IMR-90 (cell line): ENCODE data around the gene SYTL3. TPM values are rescaled to one million over a fixed set of nuclear protein-coding genes. Genes with fewer than 3 reads are reported as not detected.

Experiments used
- ATAC-seq: fragments of 200-7000 bp; cut with Tn5 transposase; 2 replicates; pipeline ENCODE4 v1.9.1; 2020; ENCODE audit warnings: low read depth, mild to moderate bottlenecking, moderate library complexity
- BruUV-seq: library from RNA; stranded (reverse); fragments of 400-500 nt; replicated peaks from 2 replicates; lab custom pipeline; 2021; lab: Mats Ljungman, UMichigan
- CTCF ChIA-PET: fragments of 300-600 bp; formaldehyde crosslinking; extraction: SDS; loops from one replicate; lab custom pipeline; 2021; ENCODE audit warnings: antibody characterized with exemption; lab: Yijun Ruan, JAX
- POLR2A ChIA-PET: fragments of 300-600 bp; sonication (Branson Sonifier 250); formaldehyde crosslinking; loops from one replicate; lab custom pipeline; 2022; ENCODE audit warnings: antibody characterized with exemption; ENCODE audit not compliant: unreplicated experiment; lab: Charles Lee
- DNase-seq: peaks from one replicate; pipeline ENCODE4 v3.0.0; 2013
- H2AFZ ChIP-seq: replicated peaks from 2 replicates; pipeline ENCODE3; 2013; ENCODE audit warnings: low read length, mild to moderate bottlenecking; ENCODE audit not compliant: poor library complexity
- H2AK5ac ChIP-seq: 2 replicates; pipeline ENCODE4 v1.6.1; 2013; ENCODE audit warnings: low read depth, low read length, inconsistent platforms
- H2AK9ac ChIP-seq: replicated peaks from 2 replicates; pipeline ENCODE3; 2013; ENCODE audit warnings: mild to moderate bottlenecking, low read depth, low read length, moderate library complexity; ENCODE audit not compliant: poor library complexity
- H2BK120ac ChIP-seq: 2 replicates; pipeline ENCODE4 v1.6.1; 2013; ENCODE audit warnings: low read depth, low read length, inconsistent platforms
- H2BK15ac ChIP-seq: 3 replicates; pipeline ENCODE4 v1.6.1; 2013; ENCODE audit warnings: low read depth, low read length, inconsistent platforms
- H2BK20ac ChIP-seq: 2 replicates; pipeline ENCODE4 v1.6.1; 2013; ENCODE audit warnings: low read depth, mild to moderate bottlenecking, inconsistent platforms, low read length, moderate library complexity
- H2BK5ac ChIP-seq: 2 replicates; pipeline ENCODE4 v1.6.1; 2013; ENCODE audit warnings: mild to moderate bottlenecking, low read depth, low read length, inconsistent platforms; ENCODE audit not compliant: poor library complexity, severe bottlenecking
- H3K14ac ChIP-seq: replicated peaks from 2 replicates; pipeline ENCODE4 v1.6.1; 2013; ENCODE audit warnings: low read depth, low read length, inconsistent platforms
- H3K18ac ChIP-seq: 2 replicates; pipeline ENCODE4 v1.6.1; 2013; ENCODE audit warnings: low read depth, low read length, control low read depth
- H3K23ac ChIP-seq: 2 replicates; pipeline ENCODE4 v1.6.1; 2013; ENCODE audit warnings: low read depth, low read length, inconsistent platforms
- H3K27ac ChIP-seq: 2 replicates; pipeline ENCODE4 v1.5.1; 2013; ENCODE audit warnings: mild to moderate bottlenecking, control low read depth, low read length; ENCODE audit not compliant: insufficient read depth
- H3K27me3 ChIP-seq: 2 replicates; pipeline ENCODE4 v1.6.1; 2013; ENCODE audit warnings: low read length; ENCODE audit not compliant: control insufficient read depth, insufficient read depth
- H3K36me3 ChIP-seq: 2 replicates; pipeline ENCODE4 v1.6.1; 2013; ENCODE audit warnings: low read length, mixed read lengths; ENCODE audit not compliant: control insufficient read depth, insufficient read depth
- H3K4ac ChIP-seq: 2 replicates; pipeline ENCODE4 v1.6.1; 2013; ENCODE audit warnings: low read depth, low read length, inconsistent platforms
- H3K4me1 ChIP-seq: 2 replicates; pipeline ENCODE4 v1.6.1; 2013; ENCODE audit warnings: low read length, mixed read lengths; ENCODE audit not compliant: control insufficient read depth, insufficient read depth
- H3K4me2 ChIP-seq: 2 replicates; pipeline ENCODE4 v1.6.1; 2013; ENCODE audit warnings: low read depth, mild to moderate bottlenecking, control low read depth, low read length, moderate library complexity
- H3K4me3 ChIP-seq: 2 replicates; pipeline ENCODE4 v1.5.1; 2013; ENCODE audit warnings: low read depth, mild to moderate bottlenecking, control low read depth, low read length, moderate library complexity; ENCODE audit not compliant: insufficient read depth
- H3K56ac ChIP-seq: 2 replicates; pipeline ENCODE4 v1.6.1; 2013; ENCODE audit warnings: low read length, inconsistent platforms; ENCODE audit not compliant: insufficient read depth; ENCODE audit errors: extremely low read depth
- H3K79me1 ChIP-seq, 2 experiments: 2 replicates each; pipeline ENCODE4 v1.6.1; 2013; ENCODE audit warnings: low read length in 2 of 2, inconsistent platforms in 1 of 2, low read depth in 1 of 2
- H3K9ac ChIP-seq: 2 replicates; pipeline ENCODE4 v1.6.1; 2013; ENCODE audit warnings: low read depth, low read length, control low read depth
- H3K9me1 ChIP-seq: 2 replicates; pipeline ENCODE4 v1.6.1; 2013; ENCODE audit warnings: low read length, inconsistent platforms; ENCODE audit not compliant: insufficient read depth
- H3K9me3 ChIP-seq: 2 replicates; pipeline ENCODE4 v1.6.1; 2013; ENCODE audit warnings: low read length; ENCODE audit not compliant: control insufficient read depth, insufficient read depth
- H4K20me1 ChIP-seq: 2 replicates; pipeline ENCODE4 v1.6.1; 2013; ENCODE audit warnings: low read length, inconsistent platforms; ENCODE audit not compliant: insufficient read depth
- H4K5ac ChIP-seq: 2 replicates; pipeline ENCODE4 v1.6.1; 2013; ENCODE audit warnings: mild to moderate bottlenecking, low read depth, low read length, control low read depth
- H4K8ac ChIP-seq, 2 experiments: 2 replicates each; pipeline ENCODE4 v1.6.1; 2013; ENCODE audit warnings: low read depth in 2 of 2, low read length in 2 of 2, control low read depth in 1 of 2, inconsistent platforms in 1 of 2
- H4K91ac ChIP-seq: 2 replicates; pipeline ENCODE4 v1.6.1; 2013; ENCODE audit warnings: low read depth, low read length, inconsistent platforms; ENCODE audit not compliant: insufficient read depth
- RAD21 ChIP-seq: IDR thresholded peaks from 2 replicates; pipeline ENCODE4 v1.6.1; 2012; ENCODE audit warnings: low read length, improper control_type of control experiment
- RFX5 ChIP-seq: IDR thresholded peaks from 2 replicates; pipeline ENCODE4 v1.8.0; 2012; ENCODE audit warnings: low read depth, mild to moderate bottlenecking, low read length, moderate library complexity
- SMC3 ChIP-seq: fragments of 150-350 bp; IDR thresholded peaks from 2 replicates; pipeline ENCODE4 v1.6.1; 2016; ENCODE audit warnings: low read depth, mild to moderate bottlenecking, antibody characterized with exemption, low read length, moderate library complexity
- WGBS, 2 experiments: methylation state at CpG; one replicate each; pipeline versions ENCODE4 v1.1.5 to v1.1.7; 2013; ENCODE audit warnings: missing lambda C conversion rate in 2 of 2; ENCODE audit not compliant: insufficient read length in 1 of 2; ENCODE audit errors: extremely low coverage in 2 of 2; 5-methylcytosine and 5-hydroxymethylcytosine counted together
- dilution Hi-C: fragments of 300-500 bp; cut with HindIII; formaldehyde crosslinking; loops from one replicate; pipeline ENCODE4 v1.14.3; 2018; ENCODE audit warnings: low sequenced_read_pairs; ENCODE audit not compliant: unreplicated experiment
- in situ Hi-C: fragments of 300-500 bp; cut with MboI; formaldehyde crosslinking; loops from 3 replicates; pipeline ENCODE4 v1.14.3; 2019; ENCODE audit warnings: low sequenced_read_pairs, inconsistent platforms, mixed read lengths
- intact Hi-C: fragments of 100-400 bp; cut with micrococcal nuclease; formaldehyde crosslinking; loops from 2 replicates; pipeline ENCODE4 v1.10.0; 2022
- polyA plus RNA-seq, 3 experiments: library from polyadenylated mRNA; depleted of rRNA; stranded (reverse); fragments of >200 nt; gene quantifications; 2 replicates each; pipeline ENCODE4 v1.2.3, GENCODE V29; 2012; ENCODE audit warnings: low replicate concordance in 1 of 3
- total RNA-seq: library from RNA; depleted of rRNA; stranded (reverse); fragments of >200 nt; gene quantifications from 2 replicates; pipeline ENCODE4 v1.2.3, GENCODE V29; 2012
- TF ChIP-seq, protein P1 (sequence below): conservative IDR thresholded peaks from 2 replicates; pipeline ENCODE4 v1.5.1; 2012; ENCODE audit warnings: mild to moderate bottlenecking, low read depth, low read length, improper control_type of control experiment

The SYTL3 gene
- total and polyA plus RNA-seq, 2 of the 4 experiments (the other 2 are of a cell fraction) = 2.9 to 4.3 TPM

DNA sequence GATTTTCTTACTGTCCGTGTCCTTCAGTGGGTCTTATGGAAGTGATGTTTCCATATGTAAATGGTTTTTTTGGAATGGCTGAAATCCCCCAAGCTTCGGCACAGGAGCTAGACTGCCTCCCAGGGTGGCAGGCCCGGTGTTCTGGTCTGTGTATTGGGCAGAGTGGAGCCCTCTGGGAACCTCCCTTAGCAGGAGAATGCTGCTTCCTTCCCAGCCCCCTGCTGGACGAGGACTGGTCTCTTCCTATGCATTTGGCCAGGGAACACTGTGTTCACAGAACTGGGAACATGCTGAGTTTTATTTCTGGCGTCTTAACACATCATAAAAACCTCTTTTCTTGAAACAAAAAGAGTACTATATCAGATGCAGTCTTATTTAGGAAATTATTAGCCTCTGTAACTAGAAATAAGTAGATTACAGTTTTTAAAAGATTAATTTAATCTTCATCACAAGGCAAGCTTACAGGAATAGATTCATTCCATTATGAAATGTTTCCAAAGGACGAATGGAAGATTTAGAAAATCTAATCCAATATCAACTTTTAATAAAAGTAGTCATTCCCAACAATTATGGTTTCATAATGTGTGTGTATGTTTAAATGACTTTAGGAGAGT is 56.6 kb downstream of the SYTL3 start:
- H2BK15ac ChIP-seq = peak overlapping the region; percentile 55; the same call in 1 of the 3 replicates
- peak overlapping the region; percentile 72 for H2AK5ac ChIP-seq
- no peaks in the 10 kb centered on the region for H3K27me3 ChIP-seq
- no peak overlapping the region for H3K56ac ChIP-seq
- H3K4me3 ChIP-seq = no peak overlapping the region
- dilution Hi-C loops = no loop called here
- POLR2A ChIA-PET = no interaction called here
- ATAC-seq (peak; percentile 50; the same call in 1 of the 2 replicates), DNase-seq (peak; percentile 51)
- H4K5ac ChIP-seq = peak overlapping the region; percentile 53; the same call in 1 of the 2 replicates
- H3K9me1 ChIP-seq = peaks cover 3% of the 10 kb centered on the region; the same call in 1 of the 2 replicates
- no peaks in the 10 kb centered on the region for H4K20me1 ChIP-seq
- H3K18ac ChIP-seq = peak overlapping the region; percentile 24; the same call in 1 of the 2 replicates
- in situ Hi-C loops = loop anchor here (5.0 kb wide), 1 partner anchor 266 kb away; no protein-coding TSS in a partner anchor
- H3K23ac ChIP-seq = 0 out of 2 replicates have a peak overlapping the region, but pooled peaks have one; percentile 2
- no CpG with 5 or more reads among the region's 6 CpGs for WGBS, 2 experiments
- peak overlapping the region; percentile 71 for H3K4ac ChIP-seq
- TF ChIP-seq, protein P1, sequence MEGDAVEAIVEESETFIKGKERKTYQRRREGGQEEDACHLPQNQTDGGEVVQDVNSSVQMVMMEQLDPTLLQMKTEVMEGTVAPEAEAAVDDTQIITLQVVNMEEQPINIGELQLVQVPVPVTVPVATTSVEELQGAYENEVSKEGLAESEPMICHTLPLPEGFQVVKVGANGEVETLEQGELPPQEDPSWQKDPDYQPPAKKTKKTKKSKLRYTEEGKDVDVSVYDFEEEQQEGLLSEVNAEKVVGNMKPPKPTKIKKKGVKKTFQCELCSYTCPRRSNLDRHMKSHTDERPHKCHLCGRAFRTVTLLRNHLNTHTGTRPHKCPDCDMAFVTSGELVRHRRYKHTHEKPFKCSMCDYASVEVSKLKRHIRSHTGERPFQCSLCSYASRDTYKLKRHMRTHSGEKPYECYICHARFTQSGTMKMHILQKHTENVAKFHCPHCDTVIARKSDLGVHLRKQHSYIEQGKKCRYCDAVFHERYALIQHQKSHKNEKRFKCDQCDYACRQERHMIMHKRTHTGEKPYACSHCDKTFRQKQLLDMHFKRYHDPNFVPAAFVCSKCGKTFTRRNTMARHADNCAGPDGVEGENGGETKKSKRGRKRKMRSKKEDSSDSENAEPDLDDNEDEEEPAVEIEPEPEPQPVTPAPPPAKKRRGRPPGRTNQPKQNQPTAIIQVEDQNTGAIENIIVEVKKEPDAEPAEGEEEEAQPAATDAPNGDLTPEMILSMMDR = peak; percentile 55
- TF ChIP-seq RFX5 = no peak
- TF ChIP-seq RAD21 = peak; percentile 39; the same call in 1 of the 2 replicates
- peak; percentile 28 for TF ChIP-seq SMC3
- intact Hi-C loops = loop anchor here (5.0 kb wide), 1 partner anchor 86 kb away; no protein-coding TSS in a partner anchor
- BruUV-seq = no TSS peak
- no peaks in the 10 kb centered on the region for H3K79me1 ChIP-seq
- peak overlapping the region; percentile 91 for H2AK9ac ChIP-seq
- peak overlapping the region; percentile 32; the same call in 1 of the 2 replicates for H3K27ac ChIP-seq
- no peak overlapping the region for H3K9ac ChIP-seq
- peak overlapping the region; percentile 50 for H2BK20ac ChIP-seq
- no peaks in the 10 kb centered on the region for H3K36me3 ChIP-seq
- peak overlapping the region; percentile 27; the same call in 1 of the 2 replicates for H4K91ac ChIP-seq
- peak overlapping the region; percentile 76 for H2BK120ac ChIP-seq
- H4K8ac ChIP-seq = 0 out of 4 replicates have a peak overlapping the region, but pooled peaks of 1 of the 2 experiments have one; percentile 28
- H3K14ac ChIP-seq = no peak overlapping the region
- H2BK5ac ChIP-seq = no peak overlapping the region
- CTCF ChIA-PET = interaction anchor here (0.7 to 2.2 kb wide), 4 partner anchors 15 to 266 kb away, joined by 3 to 10 read pairs (median 4); no protein-coding TSS in a partner anchor
- H3K4me2 ChIP-seq = no peak overlapping the region
- H3K9me3 ChIP-seq = no peaks in the 10 kb centered on the region
- H3K4me1 ChIP-seq = peaks cover 12% of the 10 kb centered on the region; the same call in 1 of the 2 replicates
- H2AFZ ChIP-seq = peak overlapping the region; percentile 84
